HG02678 (cell line): Measurements from ENCODE around the gene MYOD1.
A peak's percentile ranks its signal among the peaks of the same experiment; 100 is the strongest.

ENCODE experiments used
- ATAC-seq: cut with Tn5 transposase; IDR thresholded peaks from one replicate; pipeline ENCODE4 v1.9.1; 2021; ENCODE audit warnings: mild to moderate bottlenecking, moderate library complexity; ENCODE audit not compliant: unreplicated experiment

The MYOD1 gene

DNA sequence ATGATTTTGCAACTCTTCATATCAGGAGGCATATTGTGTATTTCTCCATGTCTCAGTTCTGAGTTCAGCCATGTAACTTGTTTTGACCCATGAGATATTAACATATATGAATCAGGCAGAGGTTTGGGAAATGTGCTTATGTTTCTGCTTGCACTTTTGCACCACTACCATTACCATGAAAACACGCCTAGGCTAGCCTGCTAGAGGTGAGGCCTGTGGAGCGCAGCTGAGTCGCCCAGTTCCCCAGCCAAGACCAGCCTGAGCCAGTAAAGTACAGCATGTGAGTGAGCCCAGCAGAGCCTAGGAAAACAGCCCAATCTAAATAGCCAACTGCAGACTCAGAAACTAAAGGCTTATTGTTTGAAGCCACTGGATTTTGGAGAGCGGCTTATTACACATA, 18.4 kb upstream of the MYOD1 start:
- no peak for ATAC-seq

DNA sequence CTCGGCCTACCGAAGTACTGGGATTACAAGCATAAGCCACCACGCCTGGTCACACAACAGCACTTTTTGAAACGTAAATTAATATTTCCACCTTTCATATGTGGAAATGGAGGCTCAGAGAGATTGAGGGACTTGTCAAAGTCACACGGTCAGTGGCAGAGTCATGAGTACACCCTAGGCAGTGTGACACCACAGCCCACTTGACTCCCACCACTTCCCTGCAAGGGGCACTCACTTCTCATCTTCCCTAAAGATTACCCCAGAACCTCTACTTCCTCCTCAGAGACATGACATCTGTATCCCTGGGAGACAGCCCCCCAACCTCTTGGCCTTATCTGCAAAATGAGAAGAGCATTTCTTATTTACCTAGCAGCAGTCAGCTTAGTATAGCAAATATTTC, 16.5 kb upstream of the MYOD1 start:
- ATAC-seq = no peak

DNA sequence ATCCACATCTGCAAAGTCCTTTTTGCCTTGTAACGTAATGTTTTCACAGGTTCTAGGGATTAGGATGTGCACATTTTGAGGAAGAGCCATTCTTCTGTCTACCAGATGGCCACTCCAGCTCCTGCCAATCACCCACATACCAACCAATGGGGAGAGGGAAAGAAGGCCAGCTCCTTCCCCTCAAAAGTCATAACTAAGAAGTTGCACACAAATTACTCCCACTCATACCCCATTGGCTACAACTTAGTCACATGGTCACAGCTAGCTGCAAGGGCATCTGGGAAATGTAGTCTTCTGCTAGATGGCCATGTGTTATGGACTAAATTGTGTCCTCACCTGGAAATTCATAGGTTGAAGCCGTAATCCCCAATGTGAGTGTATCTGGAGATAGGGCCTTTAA, 15.4 kb upstream of the MYOD1 start:
- no peak for ATAC-seq

DNA sequence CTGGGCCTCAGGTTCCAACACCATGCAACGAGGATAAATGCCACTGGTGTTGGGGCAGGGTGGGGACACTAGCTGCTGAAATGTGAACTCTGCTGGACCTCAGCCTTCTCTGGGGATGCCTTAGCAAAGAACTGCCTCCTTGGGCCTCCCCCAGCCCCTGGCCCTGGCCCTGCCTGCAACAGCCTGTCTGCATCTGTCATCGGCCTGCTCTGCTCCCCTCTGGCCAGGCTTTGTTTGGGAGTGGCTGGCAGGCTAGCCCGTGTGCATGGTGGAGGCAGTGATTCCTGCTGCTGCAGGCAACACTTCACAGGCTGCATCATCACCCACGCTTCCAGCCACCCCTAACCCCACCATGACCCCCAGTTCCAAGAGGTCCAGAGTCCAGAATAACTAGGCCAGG, 11.5 kb upstream of the MYOD1 start:
- ATAC-seq = no peak

DNA sequence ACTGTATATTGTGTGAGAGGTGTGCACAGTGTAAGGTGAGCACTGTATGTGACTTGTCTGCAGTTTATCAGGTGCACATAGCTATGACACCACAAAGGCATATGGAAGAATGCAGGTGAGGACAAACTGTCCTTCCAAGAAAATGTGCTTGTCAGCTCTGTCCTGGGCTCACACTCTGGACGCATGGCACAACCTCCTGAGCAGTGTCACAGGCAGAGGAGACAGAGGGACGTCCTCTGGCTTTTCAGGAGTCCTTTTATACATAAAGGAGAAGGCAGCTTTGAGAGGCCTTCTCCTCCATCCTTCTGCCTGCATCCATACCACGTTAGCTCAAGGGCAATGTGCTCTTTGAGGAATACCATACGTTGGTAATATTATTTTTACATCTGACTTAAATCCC, 7.5 kb upstream of the MYOD1 start:
- ATAC-seq = no peak

DNA sequence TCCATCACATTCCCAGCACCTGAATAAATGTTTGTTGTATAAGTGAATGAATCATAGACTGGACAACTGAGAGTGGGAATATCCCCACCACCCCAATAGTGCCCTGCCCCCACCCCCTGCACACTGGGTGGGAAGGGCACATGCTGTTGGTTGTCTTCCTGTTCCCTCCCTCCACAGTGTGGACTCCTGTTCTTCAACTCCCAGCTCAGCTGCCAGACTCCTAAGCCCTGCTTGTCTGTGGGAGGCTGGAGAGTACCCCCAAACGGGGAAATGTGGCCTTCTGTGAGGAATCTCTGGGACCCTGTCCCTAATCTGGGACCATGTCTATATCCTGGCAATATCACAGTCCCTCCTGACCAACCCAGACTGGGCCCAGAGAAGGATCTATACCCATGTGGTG, 5.5 kb upstream of the MYOD1 start:
- no peak for ATAC-seq

DNA sequence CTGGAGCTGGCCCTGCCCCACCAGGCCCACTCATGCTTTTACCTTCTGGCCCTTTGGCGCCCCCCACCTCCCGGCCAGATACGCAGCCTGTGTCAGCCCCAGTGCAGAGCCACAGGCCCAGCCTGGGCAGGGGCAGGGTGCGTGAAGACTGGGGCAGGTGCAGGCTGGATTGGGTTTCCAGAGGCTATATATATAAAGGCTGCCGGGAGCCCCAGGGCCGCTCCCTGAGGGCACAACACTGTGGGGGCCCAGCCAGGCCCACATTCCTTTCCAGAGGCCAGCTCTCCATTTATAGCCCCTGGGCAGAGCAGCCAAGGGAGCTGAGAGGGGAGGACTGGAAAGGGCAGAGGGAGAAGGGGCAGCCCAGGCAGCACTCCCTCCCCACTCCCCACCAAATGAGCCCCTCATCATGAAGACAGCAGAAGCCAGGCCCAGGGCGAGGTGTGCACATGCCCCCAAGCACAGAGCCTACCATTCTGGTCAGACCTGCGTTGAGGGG, 5.0 kb upstream of the MYOD1 start:
- no peak for ATAC-seq

DNA sequence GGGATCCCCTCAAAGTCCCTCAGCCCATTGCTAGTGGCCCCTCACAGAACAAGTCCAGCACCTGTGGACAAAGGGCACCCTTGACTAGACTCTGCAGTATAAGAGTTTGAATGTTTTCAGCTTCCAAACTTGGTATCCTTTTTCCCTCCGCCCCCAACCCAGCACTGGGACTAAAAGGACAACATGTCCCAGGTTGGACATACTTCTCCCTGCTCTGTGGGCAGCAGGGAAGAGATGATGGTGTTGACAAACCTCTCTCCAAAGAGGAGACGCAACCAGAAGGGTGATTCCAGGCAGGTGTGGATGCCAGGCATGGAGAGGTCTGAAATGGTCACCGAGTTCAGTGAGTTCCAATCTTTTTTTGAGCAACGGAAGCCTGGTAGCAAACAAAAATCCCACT, 4.5 kb upstream of the MYOD1 start:
- no peak for ATAC-seq

DNA sequence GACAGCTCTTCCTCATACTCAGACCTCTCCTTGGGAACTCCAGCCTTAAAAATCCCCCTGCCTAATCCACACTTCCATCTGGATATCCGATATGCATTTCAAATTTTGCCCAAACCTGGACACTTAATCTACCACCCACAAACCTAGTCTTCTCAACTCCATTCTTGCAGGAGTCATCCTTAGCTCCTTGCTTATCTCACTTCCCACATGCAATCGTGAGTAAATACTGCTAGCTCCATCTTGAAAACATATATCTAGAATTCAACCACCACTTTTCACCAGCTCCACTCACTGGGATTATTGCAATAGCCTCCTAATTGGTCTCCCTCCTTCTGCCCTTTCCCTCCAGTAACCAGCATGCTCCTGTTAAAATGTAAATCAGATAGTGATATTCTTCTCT, 2.6 kb upstream of the MYOD1 start:
- no peak for ATAC-seq

DNA sequence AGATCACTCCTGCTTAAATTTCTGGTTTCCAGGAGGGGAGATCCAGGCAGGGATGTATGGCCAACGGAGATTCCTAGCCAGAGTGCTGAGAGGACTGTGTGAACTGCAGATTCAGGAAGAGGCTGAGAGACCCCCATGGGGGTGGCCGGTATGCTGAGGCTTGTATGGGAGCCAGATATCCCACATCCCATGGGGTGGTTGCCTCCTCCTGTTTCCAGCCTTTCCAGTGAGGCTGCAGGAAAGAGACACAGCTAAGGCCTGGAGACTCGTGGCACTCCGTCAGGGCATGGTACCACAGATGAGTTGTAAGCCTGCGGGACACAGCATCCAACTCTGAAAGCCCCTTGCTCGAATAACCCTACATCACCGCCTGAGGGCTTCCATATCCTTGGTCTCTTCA, 1.4 kb upstream of the MYOD1 start:
- no peak for ATAC-seq

DNA sequence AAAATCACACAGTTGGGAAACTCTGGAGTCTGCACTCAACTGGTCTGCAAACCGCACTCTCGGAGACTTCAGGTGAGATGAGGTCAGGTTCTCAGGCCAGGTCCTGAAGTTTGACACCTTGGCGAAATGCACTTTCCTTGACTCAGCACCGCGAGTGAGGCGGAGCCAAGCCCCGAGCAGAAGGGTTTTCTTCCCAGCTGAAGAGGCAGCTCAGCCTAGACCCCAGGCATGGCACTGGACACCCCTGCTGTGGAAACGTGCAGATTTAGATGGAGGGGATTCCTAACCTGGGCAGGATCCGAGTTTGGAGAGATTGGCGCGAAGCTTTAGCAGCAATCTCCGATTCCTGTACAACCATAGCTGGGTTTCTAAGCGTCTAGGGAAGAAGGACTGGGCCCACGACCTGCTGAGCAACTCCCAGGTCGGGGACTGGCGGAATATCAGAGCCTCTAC, 835 bp upstream of the MYOD1 start:
- ATAC-seq = no peak

DNA sequence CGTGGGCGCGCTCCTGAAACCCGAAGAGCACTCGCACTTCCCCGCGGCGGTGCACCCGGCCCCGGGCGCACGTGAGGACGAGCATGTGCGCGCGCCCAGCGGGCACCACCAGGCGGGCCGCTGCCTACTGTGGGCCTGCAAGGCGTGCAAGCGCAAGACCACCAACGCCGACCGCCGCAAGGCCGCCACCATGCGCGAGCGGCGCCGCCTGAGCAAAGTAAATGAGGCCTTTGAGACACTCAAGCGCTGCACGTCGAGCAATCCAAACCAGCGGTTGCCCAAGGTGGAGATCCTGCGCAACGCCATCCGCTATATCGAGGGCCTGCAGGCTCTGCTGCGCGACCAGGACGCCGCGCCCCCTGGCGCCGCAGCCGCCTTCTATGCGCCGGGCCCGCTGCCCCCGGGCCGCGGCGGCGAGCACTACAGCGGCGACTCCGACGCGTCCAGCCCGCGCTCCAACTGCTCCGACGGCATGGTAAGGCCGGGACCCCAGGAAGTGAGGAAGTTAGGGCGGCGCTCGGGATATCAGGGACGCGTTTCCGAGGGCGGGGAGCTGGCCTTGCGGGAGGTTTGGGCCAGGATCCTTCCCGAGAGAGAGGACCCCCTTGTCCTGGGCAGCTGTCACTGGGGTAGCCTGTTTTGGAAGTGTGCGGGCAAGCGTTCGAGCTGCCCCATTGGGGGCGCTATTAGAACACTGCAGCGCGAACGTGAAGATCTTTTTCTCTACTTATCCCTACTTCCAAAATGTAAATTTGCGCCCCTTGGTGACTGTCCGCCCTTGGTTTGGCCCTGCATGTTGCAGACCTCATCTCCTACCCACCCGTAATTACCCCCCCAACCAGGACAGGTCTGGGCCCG, 796 bp downstream of the MYOD1 start:
- ATAC-seq = no peak

DNA sequence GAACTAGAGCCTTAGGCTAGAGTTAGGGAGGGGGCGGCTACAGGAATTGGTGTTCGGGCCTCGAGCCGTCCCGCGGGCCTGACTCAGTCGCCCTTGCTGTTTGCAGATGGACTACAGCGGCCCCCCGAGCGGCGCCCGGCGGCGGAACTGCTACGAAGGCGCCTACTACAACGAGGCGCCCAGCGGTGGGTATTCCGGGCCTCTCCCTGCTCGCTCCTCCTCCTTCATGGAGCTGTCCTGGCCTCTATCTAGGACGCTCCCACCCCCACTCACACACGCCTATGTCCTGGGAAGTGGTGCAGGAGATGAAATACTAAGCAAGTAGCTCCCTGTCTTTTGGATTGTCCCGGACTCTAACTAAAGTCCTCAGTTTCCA, 1.4 kb downstream of the MYOD1 start:
- no peak for ATAC-seq

DNA sequence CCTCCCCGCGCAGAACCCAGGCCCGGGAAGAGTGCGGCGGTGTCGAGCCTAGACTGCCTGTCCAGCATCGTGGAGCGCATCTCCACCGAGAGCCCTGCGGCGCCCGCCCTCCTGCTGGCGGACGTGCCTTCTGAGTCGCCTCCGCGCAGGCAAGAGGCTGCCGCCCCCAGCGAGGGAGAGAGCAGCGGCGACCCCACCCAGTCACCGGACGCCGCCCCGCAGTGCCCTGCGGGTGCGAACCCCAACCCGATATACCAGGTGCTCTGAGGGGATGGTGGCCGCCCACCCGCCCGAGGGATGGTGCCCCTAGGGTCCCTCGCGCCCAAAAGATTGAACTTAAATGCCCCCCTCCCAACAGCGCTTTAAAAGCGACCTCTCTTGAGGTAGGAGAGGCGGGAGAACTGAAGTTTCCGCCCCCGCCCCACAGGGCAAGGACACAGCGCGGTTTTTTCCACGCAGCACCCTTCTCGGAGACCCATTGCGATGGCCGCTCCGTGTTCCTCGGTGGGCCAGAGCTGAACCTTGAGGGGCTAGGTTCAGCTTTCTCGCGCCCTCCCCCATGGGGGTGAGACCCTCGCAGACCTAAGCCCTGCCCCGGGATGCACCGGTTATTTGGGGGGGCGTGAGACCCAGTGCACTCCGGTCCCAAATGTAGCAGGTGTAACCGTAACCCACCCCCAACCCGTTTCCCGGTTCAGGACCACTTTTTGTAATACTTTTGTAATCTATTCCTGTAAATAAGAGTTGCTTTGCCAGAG, 2.0 kb downstream of the MYOD1 start:
- ATAC-seq = no peak

DNA sequence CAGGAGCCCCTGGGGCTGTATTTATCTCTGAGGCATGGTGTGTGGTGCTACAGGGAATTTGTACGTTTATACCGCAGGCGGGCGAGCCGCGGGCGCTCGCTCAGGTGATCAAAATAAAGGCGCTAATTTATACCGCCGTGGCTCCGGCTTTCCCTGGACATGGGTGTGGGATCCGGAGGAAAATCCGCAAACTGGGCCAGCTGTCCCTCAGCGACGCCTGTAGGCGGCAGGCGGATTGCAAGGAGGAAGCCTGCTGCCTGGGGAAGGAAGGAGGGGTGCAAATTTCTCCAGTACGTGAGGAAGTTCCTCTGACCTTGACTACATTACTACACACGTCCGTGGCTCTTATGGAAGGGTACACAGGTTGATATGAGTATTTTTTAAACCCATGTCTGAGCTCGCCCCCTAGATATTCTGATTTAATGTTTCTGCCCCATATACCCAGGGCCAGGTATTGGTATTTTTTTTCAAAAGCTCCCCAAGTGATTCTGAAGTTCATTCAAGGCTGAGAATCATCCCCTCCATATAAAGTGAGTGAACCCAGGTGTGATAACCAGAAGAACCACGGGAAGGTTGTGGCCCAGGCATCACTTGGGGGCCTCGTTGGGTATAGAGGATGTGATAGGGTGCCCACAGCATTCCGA, 2.8 kb downstream of the MYOD1 start:
- ATAC-seq = no peak

DNA sequence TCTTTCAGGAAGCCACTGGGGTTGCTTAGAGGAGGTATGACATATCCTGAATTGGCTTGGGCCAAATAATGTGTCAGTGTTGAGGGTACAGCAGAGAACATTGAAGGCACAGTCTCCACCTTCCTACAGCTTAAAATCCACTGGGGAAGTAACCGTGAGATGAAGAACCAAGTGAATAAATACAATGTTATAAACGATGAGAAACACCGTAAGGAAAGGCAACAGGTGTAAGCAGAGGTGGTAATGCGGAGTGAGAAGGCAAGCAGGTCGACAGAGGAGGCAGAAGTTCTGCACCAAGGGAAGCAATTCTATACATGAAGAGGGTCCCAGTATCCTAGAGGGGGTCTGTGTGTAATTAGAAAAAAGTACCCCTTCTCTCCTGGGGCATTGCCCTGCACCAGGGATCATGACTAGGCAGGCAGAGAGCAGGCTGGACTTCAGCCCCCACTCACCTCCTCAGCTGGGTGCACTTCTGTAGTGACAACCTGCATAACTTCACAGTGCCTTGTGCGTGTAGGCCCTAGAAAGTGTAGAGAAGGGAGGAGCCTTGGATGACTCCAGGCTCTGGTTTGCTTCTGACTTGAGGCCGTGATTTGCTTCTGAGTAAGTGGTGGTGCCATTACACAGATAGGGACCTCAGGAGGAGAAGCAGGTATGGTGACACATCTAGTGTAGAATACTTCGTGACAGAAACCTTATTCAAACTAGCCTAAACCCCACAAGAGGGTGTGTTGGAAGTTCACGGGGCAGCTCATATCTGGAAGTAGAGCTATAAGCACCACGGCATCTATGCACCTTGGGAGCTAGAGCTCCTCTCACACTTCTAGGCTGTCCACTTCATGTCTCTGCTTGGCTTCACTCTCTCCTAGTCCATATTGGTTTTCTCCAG, 4.9 kb downstream of the MYOD1 start:
- no peak for ATAC-seq

DNA sequence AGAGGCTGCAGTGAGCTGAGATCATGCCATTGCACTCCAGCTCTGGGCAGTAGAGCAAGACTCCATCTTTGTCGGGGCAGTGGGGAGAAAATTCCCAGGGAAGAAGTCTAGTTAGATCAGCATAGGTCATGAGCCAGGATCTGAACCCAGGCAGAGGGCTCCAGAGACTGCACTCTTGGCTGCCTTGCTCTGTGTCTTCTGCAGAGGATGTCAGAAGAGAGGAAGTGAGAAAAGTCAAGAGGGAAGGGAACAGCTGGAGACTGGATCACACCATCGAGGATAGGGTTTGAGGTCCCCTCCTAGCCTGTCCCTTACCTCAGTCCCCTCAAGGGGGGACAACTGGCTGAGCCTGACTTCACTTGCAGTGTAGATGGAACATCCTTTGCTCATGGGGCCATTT, 5.8 kb downstream of the MYOD1 start:
- ATAC-seq = no peak

DNA sequence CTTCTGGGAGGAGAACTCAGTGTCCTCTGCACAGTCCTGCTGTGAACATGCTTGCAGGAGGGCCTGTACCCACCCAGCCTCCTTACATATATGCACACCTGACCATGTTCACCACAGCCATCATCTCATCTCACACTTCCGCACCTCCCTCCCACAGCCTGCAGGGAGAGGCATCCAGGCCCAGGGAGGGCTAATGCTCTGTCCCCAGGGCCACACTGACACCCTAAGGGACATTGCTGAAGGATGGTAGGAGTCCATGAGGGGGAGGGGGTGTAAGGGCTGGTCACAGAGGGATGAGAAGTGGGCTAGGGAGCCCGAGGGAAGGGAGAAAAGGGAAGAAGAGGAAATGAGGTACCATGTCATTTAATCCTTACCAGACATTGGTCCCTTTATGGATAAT, 10.8 kb downstream of the MYOD1 start:
- no peak for ATAC-seq

DNA sequence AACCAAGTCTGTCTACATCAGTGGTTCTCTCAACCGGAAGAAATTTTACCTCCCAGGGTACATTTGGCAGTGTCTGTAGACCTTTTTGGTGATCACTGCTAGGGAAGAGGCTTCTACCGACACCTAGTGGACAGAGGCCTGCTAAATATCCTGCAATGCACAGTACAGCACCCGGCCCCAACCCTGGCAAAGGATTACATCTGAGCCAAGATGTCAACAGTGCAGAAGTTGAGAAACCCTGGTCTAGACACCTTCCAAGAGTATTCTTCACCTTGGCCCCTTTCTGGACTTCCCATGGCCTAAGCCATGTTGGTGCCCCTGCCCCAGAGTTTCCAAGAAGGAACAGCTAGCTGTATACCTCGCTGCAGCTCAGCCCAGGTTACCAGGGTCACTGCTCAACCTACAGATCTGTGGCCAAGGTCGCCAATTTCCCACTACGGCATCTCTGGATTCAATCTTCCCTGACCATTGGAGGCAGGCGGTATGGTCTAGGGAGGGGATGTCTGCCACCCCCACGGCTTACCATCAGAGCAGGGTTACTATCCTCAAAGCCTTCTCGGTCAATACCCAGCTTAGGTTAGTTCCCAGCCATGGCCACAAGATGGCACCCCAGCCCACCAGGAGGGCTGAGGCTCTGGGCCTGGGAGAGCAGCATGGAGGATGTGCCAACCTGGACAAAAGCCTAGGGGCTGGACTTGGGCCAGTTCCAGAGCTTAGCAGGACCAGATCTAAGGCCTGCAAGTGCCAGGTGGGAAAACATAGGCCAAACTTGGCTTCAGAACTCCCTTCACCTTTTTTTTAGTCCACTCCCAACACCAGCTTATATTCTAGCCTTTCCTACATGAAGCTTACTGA, 11.5 kb downstream of the MYOD1 start:
- peak; percentile 77 for ATAC-seq

DNA sequence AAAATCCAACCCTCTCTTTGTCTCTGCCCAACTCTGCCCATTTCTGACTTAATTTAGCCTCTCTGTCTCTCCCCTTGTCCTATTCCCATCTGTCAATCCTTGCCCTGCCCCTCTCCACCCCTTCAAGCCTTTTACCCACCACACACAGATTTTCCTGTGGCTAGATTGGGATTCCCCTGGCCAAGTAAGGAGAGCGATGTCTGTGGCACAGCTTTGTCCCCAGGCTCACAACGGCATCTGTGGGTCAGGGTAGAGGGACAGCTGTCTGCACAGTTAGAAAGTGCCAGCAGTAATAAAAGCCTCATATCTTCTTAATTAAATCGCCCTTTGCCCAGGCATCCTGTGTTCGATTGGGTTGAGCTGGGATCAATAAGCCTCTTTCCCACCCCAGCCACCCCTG, 13.9 kb downstream of the MYOD1 start:
- ATAC-seq = no peak
